Upper lobe of left lung (tissue), 4 donors: Measurements from ENCODE around the gene FGF12.

Experiments
- POLR2A ChIP-seq, 4 donors: fragments of 450-650 bp; IDR thresholded peaks; one replicate each; pipeline ENCODE4 v1.5.1; 2016 to 2017; ENCODE audit warnings: antibody characterized with exemption in 4 of 4, mild to moderate bottlenecking in 2 of 4
- POLR2AphosphoS5 ChIP-seq, 2 donors: sonication (generic); formaldehyde crosslinking; IDR thresholded peaks; one replicate each; pipeline ENCODE4 v1.5.1; 2017; ENCODE audit warnings: antibody characterized with exemption in 2 of 2

DNA sequence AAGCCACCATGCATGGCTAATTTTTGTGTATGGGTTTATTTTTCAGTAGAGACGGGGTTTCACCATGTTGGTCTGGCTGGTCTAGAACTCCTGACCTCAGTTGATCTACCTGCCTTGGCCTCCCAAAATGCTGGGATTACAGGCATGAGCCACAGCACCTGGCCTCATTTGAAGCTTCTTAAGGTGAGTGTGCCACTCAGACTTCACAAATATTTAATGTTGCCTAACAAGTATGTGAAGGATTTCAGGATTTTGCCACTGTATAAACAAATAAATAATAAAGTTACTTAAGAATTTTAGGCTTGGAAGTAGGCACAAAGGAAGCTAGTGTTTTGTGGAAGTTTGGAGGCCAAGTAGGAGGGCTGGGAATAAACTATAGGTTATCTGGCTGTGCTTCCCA is 73.5 kb downstream of the FGF12 start:
- TF ChIP-seq POLR2AphosphoS5 (IDR thresholded peaks at IDR 0.05) (no peak), POLR2A (IDR thresholded peaks at IDR 0.05) (no peak)
